HG03108 (cell line): ENCODE measurements around the gene KCNK18.
"Not testable (repeated sequence)": the region's sequence is repeated elsewhere in the genome, so short reads cannot be mapped to it uniquely, and the experiment has no call there.

Experiments
- ATAC-seq: cut with Tn5 transposase; IDR thresholded peaks from one replicate; pipeline ENCODE4 v1.9.1; 2021; ENCODE audit warnings: moderate library complexity; ENCODE audit not compliant: unreplicated experiment

The KCNK18 gene

DNA sequence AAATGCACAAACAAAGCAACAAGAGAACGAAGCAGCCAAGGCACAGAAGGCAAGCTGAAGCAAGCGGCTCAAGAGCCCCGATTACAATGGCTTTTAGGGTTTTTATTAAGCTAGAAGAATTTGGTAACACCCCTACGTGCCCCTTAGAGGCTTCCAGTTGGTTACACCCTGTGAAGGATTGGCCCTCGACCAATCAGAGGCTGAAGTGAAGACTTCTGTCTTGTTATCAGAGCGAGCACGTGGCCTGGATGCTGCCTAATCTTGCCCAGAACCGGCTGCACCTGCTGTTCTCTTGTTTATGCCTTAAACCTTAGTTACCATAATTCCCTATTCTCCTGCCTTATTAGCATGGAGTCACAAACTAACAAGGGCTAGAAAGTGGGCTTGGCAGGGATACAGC, 21.4 kb downstream of the KCNK18 start:
- ATAC-seq = no peak

DNA sequence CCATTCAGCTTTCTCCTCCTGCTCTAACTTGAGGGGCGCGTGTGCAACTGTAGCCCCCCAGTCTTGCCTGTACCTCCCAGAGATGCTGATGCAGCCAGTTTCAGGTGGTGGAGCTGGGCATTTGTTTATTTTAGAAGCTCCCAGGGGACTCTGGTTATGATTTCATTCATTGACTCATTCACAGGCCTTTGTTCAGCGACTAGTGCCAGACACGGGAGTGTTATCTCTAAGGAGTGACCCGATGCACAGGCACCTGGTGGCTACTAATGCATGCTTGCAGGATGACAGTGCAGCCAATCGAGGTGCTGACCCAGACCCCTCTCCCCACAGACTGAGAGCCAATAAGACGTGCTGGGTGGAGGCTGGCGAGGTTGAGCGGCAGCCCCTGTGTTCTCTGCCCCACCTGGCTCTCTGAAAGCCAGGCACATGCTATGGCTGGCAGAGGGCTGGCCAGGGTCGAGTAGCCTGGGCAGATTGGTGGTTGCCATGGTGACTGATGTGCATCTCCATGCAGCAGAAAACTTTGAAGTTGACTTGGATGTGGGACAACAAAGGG, 23.9 kb downstream of the KCNK18 start:
- ATAC-seq = no peak

DNA sequence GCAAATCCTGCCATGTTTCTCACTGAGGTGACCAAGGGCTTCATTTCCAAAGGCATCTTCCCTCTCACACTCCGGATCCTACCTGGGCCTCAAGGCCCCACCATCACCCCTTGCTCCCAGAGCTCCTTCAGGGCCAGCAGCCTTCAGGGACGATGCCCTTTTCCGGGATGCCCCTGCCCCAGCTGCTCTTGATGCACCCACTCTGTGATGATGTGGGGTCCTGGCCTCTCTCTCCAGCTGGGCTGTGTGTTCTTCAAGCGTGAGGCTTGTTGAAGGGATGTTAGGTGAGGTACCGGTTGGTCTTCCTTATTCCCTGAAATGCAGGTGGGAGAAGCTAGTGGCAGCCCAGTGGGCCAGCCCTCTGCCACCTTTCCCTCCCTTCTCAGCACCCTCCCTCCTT, 25.3 kb downstream of the KCNK18 start:
- no peak for ATAC-seq

DNA sequence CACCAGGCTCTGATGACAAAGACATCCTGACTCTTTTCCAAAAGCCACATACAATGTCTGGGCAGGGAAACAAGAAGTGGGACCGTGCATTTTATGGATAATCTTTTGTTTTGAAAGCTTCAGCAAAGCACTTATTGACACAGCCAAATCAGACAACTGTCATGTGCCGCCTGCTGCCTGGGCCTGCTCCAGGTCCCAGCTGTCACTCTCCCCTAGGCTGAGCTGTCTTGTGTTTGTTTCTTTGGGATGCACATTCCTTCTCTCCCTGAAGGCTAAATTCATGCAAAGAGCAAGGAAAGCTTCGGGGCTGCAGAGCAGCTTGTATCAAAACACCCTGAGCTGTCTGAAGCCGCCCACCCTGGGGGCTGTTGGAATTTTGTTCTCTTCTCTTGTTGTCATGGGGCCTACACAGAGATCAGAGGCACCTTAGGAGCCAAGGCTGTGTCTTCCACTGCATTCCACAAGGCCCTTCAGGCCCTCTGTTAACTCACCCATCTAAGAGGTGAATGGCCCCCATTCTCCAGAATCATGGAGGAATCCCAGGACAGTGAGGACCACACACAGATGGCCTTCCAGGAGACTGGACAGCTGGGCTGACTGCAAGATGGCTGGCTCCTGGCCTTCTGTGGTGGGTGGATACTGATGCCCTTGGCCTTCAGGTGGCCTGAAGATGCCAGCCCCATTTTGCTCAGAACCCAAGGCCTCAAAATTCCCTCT, 25.8 kb downstream of the KCNK18 start:
- no peak for ATAC-seq

DNA sequence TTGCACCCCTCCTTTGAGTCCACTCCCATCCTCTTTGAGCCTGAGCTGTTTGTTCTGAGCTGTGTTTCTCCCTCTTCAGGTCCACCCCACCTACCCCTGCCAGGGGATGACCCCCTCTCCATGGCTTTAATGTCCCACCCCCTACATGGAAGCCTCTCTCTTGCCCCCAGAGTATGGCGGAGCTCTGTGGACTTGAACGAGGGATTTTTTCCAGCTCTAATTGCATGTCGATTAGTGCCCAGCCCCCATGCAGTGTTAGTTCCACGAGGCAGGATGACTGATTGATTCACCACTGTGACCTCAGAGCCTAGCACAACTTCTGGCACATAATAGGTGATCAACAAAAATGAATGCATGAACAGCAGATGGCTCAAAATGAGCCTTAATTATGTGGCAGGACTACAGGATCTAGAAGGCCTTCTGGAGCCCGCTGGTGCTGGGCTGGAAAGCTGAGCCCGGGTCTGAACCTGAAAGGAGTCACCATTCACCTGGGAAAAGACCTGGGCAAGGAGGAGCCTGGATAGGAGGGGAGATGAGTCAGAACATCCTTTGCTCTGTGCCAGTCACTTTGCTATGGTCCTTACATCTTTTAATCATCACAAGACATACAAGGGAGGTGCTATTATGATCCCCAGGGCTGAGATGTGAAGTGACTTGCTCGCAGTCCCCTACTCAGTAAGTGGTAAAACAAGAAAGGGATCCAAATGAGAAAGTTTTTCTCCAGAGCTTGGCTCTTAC, 26.6 kb downstream of the KCNK18 start:
- ATAC-seq = no peak

DNA sequence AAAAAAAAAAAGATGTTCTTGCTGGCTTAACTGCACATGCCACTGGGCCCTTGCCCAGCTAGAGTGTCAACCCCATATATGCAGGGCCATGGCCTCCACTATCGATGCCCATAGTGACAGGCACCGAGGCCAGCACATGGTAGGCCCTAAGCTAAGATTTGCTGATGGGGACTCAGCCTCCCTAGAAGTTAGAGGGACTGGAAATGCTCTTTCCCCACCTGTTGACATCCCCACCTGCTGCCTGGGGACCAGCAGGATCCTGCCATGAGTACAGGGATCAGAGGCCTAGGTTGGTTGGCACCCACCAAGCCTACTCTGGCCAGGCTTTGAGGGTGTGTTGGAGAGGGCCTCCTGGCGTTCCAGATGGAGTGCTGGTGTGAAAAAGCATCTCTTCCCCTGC, 27.6 kb downstream of the KCNK18 start:
- no peak for ATAC-seq

DNA sequence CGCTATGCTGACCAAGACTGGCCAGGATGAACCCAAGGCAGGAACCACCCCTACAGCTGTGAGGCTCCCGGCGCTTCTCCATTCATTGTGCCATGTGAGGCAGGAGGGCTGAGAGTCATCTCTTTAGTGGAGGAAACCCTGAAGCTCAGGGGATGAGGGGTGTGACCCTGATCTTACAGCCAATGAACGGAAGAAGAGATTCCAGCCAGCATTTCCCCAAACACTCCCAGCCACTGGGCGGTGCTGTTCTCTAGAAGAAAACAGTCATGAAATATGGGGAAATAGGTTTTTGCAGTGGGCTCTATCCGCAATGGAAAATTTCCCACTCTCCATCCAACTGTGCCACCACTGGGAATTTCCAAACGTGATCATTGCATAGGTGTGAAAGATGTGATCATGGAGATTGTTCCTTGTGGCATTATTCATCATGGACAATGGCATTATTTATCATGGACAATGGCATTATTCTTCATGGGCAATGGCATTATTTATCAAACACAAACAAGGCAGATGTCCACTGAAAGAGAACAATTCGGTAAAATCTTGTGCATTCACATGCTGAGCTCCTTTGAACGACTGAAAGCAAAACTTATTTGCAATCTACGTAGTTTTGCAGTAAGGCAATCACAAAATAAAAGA, 29.6 kb downstream of the KCNK18 start:
- ATAC-seq = no peak

DNA sequence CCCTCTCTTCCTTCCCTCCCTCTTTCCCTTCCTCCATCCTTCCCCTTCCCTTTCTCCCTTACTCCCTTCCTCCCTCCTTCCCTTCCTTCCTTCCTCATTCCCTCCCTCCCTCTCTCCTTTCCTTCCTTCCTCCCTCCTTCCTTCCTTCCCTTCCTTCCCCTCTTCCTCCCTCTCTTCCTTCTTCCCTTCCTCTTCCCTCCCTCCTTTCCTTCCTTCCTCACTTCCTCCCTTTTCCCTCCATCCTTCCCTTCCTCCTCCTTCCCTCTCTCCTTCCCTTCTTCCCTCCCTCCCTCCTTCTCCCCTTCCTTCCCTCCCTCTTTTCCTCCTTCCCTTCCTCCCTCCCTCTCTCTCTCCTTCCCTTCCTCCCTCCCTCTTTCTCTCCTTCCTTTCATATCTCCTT, 30.9 kb downstream of the KCNK18 start:
- ATAC-seq = no peak

DNA sequence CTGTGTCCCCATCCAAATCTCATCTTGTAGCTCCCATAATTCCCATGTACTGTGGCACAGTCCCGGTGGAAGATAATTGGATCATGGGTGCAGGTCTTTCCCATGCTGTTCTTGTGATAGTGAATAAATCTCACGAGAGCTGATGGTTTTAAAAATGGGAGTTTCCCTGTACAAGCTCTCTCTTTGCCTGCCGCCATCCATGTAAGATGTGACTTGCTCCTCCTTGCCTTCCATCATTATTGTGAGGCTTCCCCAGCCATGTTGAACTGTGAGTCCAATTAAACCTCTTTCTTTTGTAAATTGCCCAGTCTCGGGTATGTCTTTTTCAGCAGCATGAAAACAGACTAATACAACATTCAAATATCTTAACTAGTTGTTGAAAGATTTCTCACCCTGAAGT, 32.8 kb downstream of the KCNK18 start:
- not testable (repeated sequence) for ATAC-seq

DNA sequence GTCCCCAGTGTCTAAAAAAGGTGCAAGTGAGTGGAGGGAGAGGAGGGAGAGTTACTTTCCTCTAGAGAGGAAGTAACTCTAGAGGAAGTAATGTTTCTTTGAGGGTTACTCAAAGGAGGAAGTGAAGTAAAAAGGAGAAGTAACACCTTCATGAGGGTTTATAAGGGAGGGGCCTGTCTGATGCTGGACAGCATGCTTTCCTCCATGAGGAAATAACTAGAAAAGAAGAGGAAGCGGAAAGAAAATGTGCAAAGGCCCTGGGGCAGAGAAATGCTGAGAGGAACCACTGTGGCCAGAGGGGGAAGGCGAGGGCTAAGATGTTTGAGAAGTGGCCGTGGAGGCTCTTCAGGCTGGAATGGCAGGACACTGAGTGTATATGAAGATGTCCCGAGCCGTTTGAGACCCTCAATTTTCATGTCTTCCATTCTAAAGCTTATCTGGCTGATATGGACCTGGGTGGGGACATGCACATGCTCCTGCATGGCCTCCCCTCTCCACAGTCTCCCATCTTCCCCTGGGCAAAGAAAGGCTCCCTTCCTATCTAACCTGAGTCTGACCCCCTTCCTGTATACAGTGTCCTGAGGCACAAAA, 40.2 kb downstream of the KCNK18 start:
- no peak for ATAC-seq

DNA sequence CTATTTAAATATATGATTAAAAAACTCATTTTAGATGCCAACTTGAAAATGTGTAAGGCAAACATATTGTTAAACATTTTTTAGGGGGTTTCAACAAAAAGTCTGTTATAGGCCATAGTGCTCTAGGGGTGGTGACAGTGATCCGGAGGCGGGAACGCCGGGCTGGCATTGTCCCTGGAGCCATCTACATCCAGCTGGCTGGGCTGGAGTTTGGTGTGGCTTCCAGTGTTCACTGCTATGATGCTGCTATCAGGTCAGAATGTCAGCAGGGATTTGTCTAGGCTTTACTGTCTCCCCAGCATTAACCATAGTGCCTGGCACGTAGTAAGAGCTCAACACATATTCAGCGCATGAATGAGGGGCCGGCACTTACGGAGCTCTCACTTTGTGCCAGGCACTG, 41.8 kb downstream of the KCNK18 start:
- no peak for ATAC-seq

DNA sequence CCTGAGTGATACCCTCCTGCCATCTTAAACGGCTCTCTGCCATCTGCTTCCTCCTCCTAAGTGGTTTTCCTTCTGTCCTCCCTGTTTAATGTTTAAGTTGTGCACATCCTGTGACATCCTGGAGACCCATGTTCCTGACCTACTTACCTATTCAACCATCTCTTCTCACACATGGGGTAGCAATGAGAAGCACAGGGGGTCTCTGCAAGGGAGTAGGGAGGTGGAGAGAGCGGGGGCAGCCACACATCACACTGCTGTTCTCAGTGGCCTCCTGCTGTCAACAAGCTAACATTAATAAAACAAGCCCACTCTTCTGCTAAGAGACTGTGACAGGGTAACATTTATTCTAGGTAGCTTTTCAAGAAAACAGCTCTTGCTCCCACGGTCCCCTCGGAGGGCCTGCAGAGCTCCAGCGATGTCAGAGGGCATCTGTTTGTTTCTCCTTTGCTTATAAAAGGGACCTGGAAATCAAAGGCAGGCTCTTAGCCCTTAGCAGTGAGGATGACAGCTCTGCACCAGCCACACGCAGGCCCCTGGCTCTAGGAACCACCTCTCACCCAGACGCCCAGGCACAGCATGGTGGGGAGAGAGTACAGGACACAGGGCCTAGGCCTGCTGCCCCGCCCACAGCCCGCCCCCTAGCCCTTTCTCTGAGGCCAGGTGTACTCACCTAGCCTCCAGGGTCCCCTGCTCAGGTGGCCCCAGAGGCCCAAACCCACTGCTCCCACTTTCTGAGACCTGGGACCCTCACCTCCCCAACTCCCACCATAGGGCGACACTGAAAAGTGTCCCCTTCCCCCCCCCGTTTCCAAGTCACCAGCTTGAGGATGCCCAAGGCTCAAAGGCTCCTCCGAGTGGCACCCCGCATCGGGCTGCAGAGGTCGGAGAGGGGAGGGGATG, 42.7 kb downstream of the KCNK18 start:
- ATAC-seq = no peak

DNA sequence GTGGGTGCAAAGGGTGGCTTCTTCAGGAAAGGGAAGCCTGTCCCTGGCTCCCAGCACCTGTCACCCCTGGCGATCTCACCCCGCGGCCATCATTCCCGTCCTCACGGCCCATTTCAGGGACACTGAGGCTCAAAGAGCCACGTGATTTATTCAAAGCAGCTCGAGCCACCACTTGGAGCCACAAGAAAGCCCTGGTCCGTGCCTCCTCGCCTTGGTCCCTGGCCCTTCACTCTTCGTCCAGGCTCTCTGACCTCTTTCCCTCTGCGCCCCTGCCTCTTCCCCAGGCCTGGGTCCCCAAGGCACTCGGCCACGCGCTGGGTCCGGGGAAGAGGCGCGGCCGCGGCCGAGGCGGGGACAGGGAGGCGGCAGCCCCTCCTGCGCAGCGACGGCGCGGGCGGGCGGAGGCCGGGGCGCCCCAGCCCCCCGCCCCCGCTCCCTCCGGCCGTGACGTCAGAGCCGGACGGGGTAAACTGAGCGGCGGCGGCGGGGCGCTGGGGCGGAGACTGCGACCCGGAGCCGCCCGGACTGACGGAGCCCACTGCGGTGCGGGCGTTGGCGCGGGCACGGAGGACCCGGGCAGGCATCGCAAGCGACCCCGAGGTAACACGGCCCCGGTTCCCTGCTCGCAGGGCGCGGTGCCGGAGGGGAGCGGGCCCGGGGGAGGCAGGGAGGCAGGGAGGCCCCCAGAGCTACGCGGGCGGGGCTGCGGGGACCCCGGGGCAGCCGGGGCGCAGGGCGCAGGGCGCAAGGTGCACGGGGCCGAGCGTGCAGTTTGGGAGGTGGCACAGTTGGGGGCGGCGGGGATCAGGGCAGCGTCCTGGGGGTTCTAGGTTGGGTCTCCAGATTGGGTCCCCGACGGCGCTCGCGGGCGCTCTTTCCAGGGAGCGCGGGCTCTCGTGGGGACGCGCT, 43.6 kb downstream of the KCNK18 start, which contains the start of gene SLC18A2:
TSS of gene SLC18A2 (plus strand) at position 494 of the 909 bp plus-strand sequence. CDS start 580 bp downstream, outside the sequence.
- ATAC-seq = no peak

DNA sequence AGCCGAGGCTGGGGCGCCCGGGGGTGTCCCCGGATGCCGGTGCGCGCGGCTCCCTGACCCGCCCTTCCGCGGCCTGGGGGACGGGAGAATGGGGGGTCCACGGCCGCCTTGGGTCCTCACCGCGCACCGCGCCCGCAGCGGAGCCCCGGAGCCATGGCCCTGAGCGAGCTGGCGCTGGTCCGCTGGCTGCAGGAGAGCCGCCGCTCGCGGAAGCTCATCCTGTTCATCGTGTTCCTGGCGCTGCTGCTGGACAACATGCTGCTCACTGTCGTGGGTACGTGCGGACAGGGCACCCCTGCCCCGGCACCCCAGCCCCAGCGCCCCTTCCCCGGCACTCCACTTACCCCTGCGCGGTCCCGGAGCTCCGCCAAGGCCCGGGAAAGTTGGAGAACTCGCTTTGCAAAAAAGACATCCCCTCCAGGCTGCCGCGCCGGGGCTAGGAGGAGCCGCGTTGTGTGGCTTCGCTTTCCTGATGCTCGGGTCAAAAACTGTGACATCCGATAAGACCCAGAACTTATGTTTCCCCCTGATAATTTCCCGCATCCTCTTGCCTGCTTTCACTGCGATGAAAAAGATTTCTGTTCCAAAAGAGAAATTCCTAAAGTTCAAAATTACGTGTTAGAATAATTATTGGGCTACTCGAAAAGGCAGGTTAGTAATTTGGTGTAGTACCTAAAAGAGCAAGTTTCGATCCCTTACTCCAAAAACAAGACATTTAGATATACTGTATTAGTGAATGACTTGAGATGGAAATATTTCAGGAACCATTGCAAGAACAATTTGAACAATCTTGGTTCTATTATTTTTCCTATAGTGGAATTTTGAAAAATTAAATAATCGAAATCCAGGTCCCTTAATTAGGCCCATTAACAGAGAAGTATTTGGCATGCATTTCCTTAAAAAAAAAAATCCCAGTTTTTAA, 44.5 kb downstream of the KCNK18 start:
- no peak for ATAC-seq

DNA sequence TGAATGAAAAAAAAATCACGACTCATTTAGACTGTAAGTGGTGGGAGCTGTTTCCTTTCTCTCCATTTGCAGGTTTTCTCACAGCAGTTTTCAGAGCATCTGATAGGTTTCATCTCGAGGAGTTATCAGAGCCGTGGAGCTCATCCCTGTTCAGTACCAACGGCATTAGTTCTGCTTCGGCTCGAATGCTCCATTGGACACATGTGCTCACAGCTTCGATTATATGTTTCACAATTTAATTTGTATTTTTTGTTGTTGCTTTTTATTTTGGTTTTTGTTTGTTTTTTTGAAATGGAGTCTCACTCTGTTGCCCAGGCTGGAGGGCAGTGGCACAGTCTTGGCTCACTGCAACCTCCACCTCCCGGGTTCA, 45.2 kb downstream of the KCNK18 start:
- ATAC-seq = no peak

DNA sequence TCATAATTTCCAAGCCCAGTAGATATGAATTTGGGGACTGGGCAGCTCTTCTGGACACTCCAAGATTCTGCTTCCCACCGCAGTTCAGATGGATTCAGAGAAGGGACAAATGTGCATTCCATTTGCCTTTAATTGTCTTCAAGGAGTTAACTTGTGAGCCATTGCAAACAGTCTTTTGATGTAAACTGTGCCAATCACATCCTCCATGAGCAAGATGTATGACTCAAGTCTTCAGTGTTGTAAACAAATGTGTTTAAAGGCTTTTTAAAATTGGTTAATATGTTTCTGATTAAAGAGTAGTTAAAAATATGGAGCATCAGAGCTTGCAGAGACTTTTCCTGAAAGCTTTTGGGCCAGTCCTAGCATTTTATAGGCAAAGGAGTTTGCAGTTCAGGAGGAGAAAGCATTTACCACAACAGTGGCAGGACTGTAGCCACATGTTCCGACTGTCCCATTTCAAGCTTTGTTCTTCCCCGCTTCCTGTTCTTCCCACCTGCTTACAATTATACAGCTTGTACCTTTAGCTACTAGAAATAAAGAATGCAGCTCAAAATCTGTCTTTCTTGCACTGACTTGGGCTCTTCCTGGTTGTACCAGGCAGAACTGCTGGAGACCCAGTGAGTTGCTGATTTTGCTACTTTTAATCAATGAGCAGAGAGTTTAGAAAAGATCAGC, 49.8 kb downstream of the KCNK18 start:
- no peak for ATAC-seq

DNA sequence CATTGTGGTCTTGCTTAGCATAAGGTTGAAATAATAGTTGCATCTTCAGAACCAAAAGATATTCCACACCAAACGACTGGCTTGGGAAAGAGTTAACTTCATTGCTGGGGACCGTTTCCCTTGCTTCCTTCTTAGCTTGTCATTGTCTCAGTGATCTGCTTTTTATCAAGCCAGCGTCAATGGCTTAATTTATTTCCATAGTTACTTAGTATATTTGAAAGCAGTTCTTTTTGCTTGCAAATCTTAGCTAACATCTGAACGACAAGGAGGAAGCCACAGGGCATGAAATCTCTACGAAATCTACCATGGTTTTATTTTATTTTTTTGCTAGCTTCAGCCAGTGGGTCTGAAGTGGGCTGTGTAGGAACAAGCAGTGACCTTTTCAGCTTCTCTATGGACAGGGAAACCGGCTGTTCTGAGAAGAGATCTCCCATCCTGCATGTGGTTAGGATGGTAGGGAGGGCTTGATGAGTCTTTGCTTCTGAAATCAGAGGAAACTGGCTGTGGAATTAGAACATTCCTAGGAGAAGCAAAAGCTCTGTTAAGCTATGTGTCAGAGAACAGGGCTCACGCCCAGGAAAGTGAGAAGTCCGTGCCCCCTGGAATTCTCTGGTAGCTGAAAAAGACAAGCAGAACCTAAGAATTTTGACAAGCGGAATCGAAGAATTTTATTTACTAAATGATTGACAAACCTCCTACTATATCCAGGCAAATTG, 51.6 kb downstream of the KCNK18 start:
- no peak for ATAC-seq
